GM12892 (cell line): ENCODE data around the gene TMEM200B.

Experiments
- POLR2A ChIP-seq: IDR thresholded peaks from 2 replicates; pipeline ENCODE4 v1.6.1; 2011; ENCODE audit warnings: low read depth, low read length, control low read depth
- POLR2AphosphoS5 ChIP-seq: IDR thresholded peaks from 2 replicates; pipeline ENCODE4 v1.6.1; 2011; ENCODE audit warnings: low read depth, low read length, control low read depth
- TAF1 ChIP-seq: IDR thresholded peaks from 2 replicates; pipeline ENCODE4 v1.6.1; 2011; ENCODE audit warnings: low read depth, mild to moderate bottlenecking, control low read depth, low read length, borderline replicate concordance

- TF ChIP-seq POLR2AphosphoS5, result no peak
- TF ChIP-seq POLR2A, result no peak
- no peak for TF ChIP-seq TAF1
Measured at GRCh38 chr1:29162025-29162424, 38.3 kb upstream of the TMEM200B start.
